ENCODE data around the gene CEP162. TPM values are rescaled to one million over a fixed set of nuclear protein-coding genes. Genes with fewer than 3 reads are reported as not detected.
"Not testable (repeated sequence)": the region's sequence is repeated elsewhere in the genome, so short reads cannot be mapped to it uniquely, and the experiment has no call there.

Gene CEP162
- total RNA-seq, 1 donor from 2014 or later: 4.7 TPM

DNA sequence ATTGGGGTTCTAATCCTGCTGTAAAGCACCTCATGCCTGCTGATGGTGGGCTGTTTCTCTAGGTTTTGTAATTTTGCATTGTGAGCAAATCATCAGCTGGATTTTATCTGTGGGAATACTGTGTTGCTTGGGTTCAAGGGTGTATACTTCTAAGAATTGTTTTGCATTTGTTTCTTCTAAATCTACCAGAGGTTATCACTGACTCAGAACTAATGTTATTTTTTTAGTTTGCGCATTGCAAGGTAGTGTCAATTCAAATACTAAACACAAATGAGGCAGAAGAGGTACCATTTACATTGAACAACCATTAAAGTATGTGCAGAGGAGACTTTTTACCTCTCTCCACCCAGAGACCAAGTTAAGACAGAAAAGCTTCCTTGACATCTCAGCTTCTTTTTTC is 60.0 kb downstream of the CEP162 start:
- H3K27ac Mint-ChIP-seq: no peak overlapping the region
- H3K27me3 Mint-ChIP-seq (ENCODE audit: insufficient read depth): peaks cover under 1% of the 10 kb centered on the region
- no peaks in the 10 kb centered on the region for H3K9me3 Mint-ChIP-seq
- intact Hi-C loops (cut with micrococcal nuclease): no loop called here
- H3K36me3 Mint-ChIP-seq (ENCODE audit: low read depth): peaks cover 3% of the 10 kb centered on the region
- no peak for DNase-seq (ENCODE audit: low spot score)
- no peaks in the 10 kb centered on the region for H3K4me1 Mint-ChIP-seq (ENCODE audit: low read depth)
- no peak overlapping the region for H3K4me3 Mint-ChIP-seq

DNA sequence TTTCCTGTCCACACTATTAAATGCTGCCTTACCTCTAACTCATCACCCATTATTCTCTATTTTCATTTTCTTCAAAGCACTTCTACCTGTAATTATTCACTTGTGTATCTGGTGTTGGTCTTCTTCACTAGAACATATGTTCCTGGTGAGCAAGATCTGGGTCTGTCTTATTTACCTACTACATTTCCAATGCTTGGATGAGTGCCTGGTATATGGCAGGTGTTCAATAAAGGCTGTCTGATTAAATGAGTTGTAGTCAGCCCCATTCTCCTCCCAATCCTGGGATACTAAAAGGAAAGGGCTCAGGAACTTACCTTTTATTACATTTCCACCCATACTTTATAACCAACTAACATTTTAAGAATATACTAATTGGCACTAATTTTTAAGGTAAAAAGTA is 61.0 kb downstream of the CEP162 start:
- no peak for DNase-seq (ENCODE audit: low spot score)
- H3K9me3 Mint-ChIP-seq: no peaks in the 10 kb centered on the region
- peaks cover 5% of the 10 kb centered on the region for H3K36me3 Mint-ChIP-seq (ENCODE audit: low read depth)
- H3K27ac Mint-ChIP-seq: no peak overlapping the region
- intact Hi-C loops (cut with micrococcal nuclease): no loop called here
- no peak overlapping the region for H3K4me3 Mint-ChIP-seq
- H3K4me1 Mint-ChIP-seq (ENCODE audit: low read depth): no peaks in the 10 kb centered on the region
- H3K27me3 Mint-ChIP-seq (ENCODE audit: insufficient read depth): peaks cover 1% of the 10 kb centered on the region

- H3K27ac Mint-ChIP-seq; H3K36me3 Mint-ChIP-seq (ENCODE audit: low read depth); H3K9me3 Mint-ChIP-seq; H3K27me3 Mint-ChIP-seq (ENCODE audit: insufficient read depth); H3K4me1 Mint-ChIP-seq (ENCODE audit: low read depth); DNase-seq (ENCODE audit: low spot score); H3K4me3 Mint-ChIP-seq; intact Hi-C loops (cut with micrococcal nuclease): not testable (repeated sequence)
Measured at GRCh38 chr6:84164328-84164727, 63.1 kb downstream of the CEP162 start.

DNA sequence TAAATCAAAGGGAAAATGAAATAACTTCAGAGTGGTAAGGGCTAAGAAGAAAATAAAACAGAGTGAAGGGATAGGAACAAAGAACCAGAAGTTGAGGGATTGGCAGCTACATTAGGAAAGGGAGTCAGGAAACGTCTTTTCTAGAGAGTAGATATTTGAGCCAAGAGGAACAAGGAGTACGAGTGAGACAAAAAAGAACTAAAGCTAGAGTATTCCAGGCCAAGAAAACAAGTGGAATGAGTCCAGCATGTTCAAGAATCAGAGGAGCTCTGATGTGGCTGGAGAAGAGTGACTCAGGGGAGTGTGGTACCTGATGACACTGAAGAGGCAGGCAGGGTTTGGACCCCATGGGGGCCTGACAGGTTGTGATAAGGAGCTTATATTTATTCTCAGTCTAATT is 66.3 kb downstream of the CEP162 start:
- H3K36me3 Mint-ChIP-seq (ENCODE audit: low read depth): peaks cover 5% of the 10 kb centered on the region
- no peaks in the 10 kb centered on the region for H3K9me3 Mint-ChIP-seq
- no peak overlapping the region for H3K27ac Mint-ChIP-seq
- H3K4me3 Mint-ChIP-seq: no peak overlapping the region
- peaks cover 1% of the 10 kb centered on the region for H3K27me3 Mint-ChIP-seq (ENCODE audit: insufficient read depth)
- intact Hi-C loops (cut with micrococcal nuclease): no loop called here
- no peaks in the 10 kb centered on the region for H3K4me1 Mint-ChIP-seq (ENCODE audit: low read depth)
- DNase-seq (ENCODE audit: low spot score): no peak

DNA sequence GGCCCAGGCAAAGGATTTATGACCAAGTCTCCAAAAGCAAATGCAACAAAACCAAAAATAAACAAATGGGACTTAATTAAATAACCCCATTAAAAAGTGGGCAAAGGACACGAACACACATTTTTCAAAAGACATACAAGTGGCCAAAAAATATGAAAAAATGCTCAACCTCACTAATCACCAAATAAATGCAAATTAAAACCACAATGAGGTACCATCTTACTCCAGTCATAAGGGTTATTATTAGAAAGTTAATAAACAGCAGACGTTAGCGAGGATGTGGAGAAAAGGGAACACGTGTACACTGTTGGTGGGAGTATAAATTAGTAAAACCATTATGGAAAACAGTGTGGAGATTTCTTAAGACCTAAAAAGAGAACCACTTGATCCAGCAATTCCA is 71.1 kb downstream of the CEP162 start:
- Mint-ChIP-seq H3K27me3 (ENCODE audit: insufficient read depth) (no peaks in the 10 kb centered on the region), H3K36me3 (ENCODE audit: low read depth) (peaks cover 14% of the 10 kb centered on the region), H3K27ac (no peak overlapping the region), H3K4me3 (no peak overlapping the region), H3K9me3 (no peaks in the 10 kb centered on the region), H3K4me1 (ENCODE audit: low read depth) (no peaks in the 10 kb centered on the region)
- no peak for DNase-seq (ENCODE audit: low spot score)
- intact Hi-C loops (cut with micrococcal nuclease): no loop called here

GRCh38 chr6:84151669-84152068 is 75.8 kb downstream of the CEP162 start:
- Mint-ChIP-seq H3K4me3 (no peak overlapping the region), H3K27ac (no peak overlapping the region), H3K36me3 (ENCODE audit: low read depth) (peaks cover 16% of the 10 kb centered on the region), H3K4me1 (ENCODE audit: low read depth) (no peaks in the 10 kb centered on the region), H3K9me3 (no peaks in the 10 kb centered on the region), H3K27me3 (ENCODE audit: insufficient read depth) (no peaks in the 10 kb centered on the region)
- intact Hi-C loops (cut with micrococcal nuclease): no loop called here
- DNase-seq (ENCODE audit: low spot score): no peak

GRCh38 chr6:84150705-84151104 is 76.7 kb downstream of the CEP162 start:
- no peaks in the 10 kb centered on the region for H3K4me1 Mint-ChIP-seq (ENCODE audit: low read depth)
- no peaks in the 10 kb centered on the region for H3K27me3 Mint-ChIP-seq (ENCODE audit: insufficient read depth)
- peaks cover 15% of the 10 kb centered on the region for H3K36me3 Mint-ChIP-seq (ENCODE audit: low read depth)
- H3K9me3 Mint-ChIP-seq: no peaks in the 10 kb centered on the region
- no peak overlapping the region for H3K4me3 Mint-ChIP-seq
- intact Hi-C loops (cut with micrococcal nuclease): no loop called here
- DNase-seq (ENCODE audit: low spot score): no peak
- no peak overlapping the region for H3K27ac Mint-ChIP-seq

- intact Hi-C loops (cut with micrococcal nuclease): no loop called here
- H3K36me3 Mint-ChIP-seq (ENCODE audit: low read depth): peaks cover 5% of the 10 kb centered on the region
- no peaks in the 10 kb centered on the region for H3K27me3 Mint-ChIP-seq (ENCODE audit: insufficient read depth)
- no peaks in the 10 kb centered on the region for H3K9me3 Mint-ChIP-seq
- H3K4me1 Mint-ChIP-seq (ENCODE audit: low read depth): no peaks in the 10 kb centered on the region
- no peak for DNase-seq (ENCODE audit: low spot score)
- no peak overlapping the region for H3K4me3 Mint-ChIP-seq
- no peak overlapping the region for H3K27ac Mint-ChIP-seq
Measured at GRCh38 chr6:84141521-84141920, 85.9 kb downstream of the CEP162 start.

DNA sequence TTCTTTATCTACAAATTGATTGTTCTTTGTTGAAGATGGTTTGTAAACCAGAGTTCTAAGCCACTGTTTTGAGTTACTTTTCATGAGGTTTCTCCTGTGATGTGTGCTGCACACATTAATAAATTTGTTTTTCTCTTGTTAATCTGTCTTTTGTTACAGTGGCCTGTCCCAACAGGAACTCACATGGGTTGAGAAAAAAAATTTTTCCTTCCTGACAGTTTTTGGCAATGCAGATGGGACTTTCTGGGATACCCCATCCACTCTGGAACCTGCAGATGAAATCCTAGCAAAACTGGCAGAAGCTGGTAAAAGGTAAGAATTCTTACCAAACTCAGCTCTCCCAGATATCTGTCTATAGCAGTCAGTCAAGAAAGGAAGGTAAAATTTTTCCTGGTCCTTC is 88.1 kb downstream of the CEP162 start:
- Mint-ChIP-seq H3K9me3 (no peaks in the 10 kb centered on the region), H3K27me3 (ENCODE audit: insufficient read depth) (no peaks in the 10 kb centered on the region), H3K36me3 (ENCODE audit: low read depth) (peaks cover 2% of the 10 kb centered on the region), H3K4me3 (no peak overlapping the region), H3K27ac (no peak overlapping the region), H3K4me1 (ENCODE audit: low read depth) (no peaks in the 10 kb centered on the region)
- DNase-seq (ENCODE audit: low spot score): no peak
- intact Hi-C loops (cut with micrococcal nuclease): no loop called here

- no peak overlapping the region for H3K4me3 Mint-ChIP-seq
- no peaks in the 10 kb centered on the region for H3K27me3 Mint-ChIP-seq (ENCODE audit: insufficient read depth)
- H3K9me3 Mint-ChIP-seq: no peaks in the 10 kb centered on the region
- H3K4me1 Mint-ChIP-seq (ENCODE audit: low read depth): no peaks in the 10 kb centered on the region
- H3K27ac Mint-ChIP-seq: no peak overlapping the region
- intact Hi-C loops (cut with micrococcal nuclease): no loop called here
- peaks cover 4% of the 10 kb centered on the region for H3K36me3 Mint-ChIP-seq (ENCODE audit: low read depth)
- no peak for DNase-seq (ENCODE audit: low spot score)
Measured at GRCh38 chr6:84137989-84138575, 89.4 kb downstream of the CEP162 start.

DNA sequence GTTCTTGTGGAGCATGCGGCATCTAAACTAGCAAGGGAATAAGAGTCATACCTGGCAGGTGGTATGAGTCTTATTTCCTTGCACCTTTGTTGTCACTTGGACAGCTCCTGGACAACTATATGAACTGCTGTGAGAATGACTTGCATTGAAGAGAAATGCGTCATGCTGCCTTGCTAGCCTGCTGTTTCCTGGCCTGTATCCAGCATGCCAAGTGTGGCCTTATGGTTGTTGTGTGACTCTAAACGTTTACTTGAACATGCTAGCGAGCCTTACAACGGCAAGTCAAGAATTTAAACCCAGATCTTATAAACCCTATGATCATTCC is 90.4 kb downstream of the CEP162 start:
- DNase-seq (ENCODE audit: low spot score): no peak
- Mint-ChIP-seq H3K4me1 (ENCODE audit: low read depth) (no peaks in the 10 kb centered on the region), H3K27me3 (ENCODE audit: insufficient read depth) (no peaks in the 10 kb centered on the region), H3K36me3 (ENCODE audit: low read depth) (peaks cover 5% of the 10 kb centered on the region), H3K9me3 (peaks cover 7% of the 10 kb centered on the region), H3K4me3 (no peak overlapping the region), H3K27ac (no peak overlapping the region)
- intact Hi-C loops (cut with micrococcal nuclease): no loop called here

DNA sequence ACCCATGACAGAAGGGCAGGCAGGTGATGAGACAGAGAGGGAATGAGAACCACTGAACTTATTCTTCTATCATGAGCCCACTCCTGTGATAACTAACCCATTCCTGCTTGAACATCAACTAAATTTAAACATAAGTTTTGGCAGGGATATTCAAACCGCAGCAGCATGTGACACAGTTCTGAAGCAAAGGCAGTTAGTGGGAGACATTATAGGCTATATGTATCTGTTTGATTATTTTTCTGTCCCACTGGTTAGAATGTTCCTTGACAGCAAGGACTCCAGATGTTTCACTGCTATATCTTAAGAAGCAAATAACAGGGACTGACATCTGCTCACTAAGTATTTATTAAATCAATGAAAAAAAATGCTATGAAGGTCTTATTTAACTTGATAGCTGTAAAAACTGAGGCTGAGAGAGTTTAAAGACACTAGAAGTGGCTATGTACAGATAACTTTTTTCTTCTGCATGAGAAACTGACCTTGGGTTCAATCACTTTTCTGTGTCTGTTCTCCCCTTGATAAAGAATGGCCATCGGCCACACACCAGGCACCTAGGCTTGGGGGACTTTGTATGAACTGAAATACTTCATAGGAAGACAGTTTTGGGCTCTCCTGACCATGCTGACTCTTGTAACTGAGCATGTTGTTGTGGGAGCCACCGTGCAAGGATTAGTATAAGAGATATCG is 90.9 kb downstream of the CEP162 start:
- Mint-ChIP-seq H3K4me1 (ENCODE audit: low read depth) (no peaks in the 10 kb centered on the region), H3K4me3 (no peak overlapping the region), H3K27ac (no peak overlapping the region), H3K36me3 (ENCODE audit: low read depth) (peaks cover 5% of the 10 kb centered on the region), H3K27me3 (ENCODE audit: insufficient read depth) (no peaks in the 10 kb centered on the region), H3K9me3 (peaks cover 7% of the 10 kb centered on the region)
- DNase-seq (ENCODE audit: low spot score): no peak
- intact Hi-C loops (cut with micrococcal nuclease): no loop called here

DNA sequence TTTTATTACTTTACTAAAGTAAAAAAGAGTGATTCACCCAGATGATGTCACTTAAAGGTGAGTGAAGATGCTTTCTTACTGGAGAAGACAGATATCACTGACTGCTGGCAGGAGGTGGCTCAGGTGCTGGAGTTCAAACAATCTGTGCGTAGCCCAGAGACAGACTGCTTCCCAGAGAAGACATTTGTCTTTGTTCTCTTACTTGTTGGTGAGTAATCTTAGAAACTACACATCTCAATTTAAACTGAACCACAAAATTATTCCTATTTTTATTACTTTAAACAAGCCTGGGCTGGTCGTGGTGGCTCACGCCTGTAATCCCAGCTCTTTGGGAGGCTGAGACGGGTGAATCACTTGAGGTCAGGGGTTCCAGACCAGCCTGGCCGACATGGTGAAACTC is 92.2 kb downstream of the CEP162 start:
- Mint-ChIP-seq H3K4me1 (ENCODE audit: low read depth) (no peaks in the 10 kb centered on the region), H3K27me3 (ENCODE audit: insufficient read depth) (peaks cover 1% of the 10 kb centered on the region), H3K4me3 (no peak overlapping the region), H3K27ac (no peak overlapping the region), H3K36me3 (ENCODE audit: low read depth) (peaks cover 2% of the 10 kb centered on the region), H3K9me3 (peaks cover 7% of the 10 kb centered on the region)
- intact Hi-C loops (cut with micrococcal nuclease): no loop called here
- no peak for DNase-seq (ENCODE audit: low spot score)

GRCh38 chr6:84133385-84133784 is 94.1 kb downstream of the CEP162 start:
- H3K9me3 Mint-ChIP-seq; H3K36me3 Mint-ChIP-seq (ENCODE audit: low read depth); H3K27me3 Mint-ChIP-seq (ENCODE audit: insufficient read depth); intact Hi-C loops (cut with micrococcal nuclease); H3K4me3 Mint-ChIP-seq; H3K27ac Mint-ChIP-seq; DNase-seq (ENCODE audit: low spot score); H3K4me1 Mint-ChIP-seq (ENCODE audit: low read depth): not testable (repeated sequence)

Data from activated T-helper 1 cell treated with anti-CD3 and anti-CD28 coated beads, Interleukin-12 subunit alpha, Interleukin-12 subunit beta, Interleukin-2, Interleukin-4 antibody, amounts not matched to agents 30 ng/mL and 10 ng/mL and 1 ng/mL, durations not matched to agents 14 hours and 24 hours and 36 hours (primary cell).